B cell (primary cell): ENCODE data around the gene NLRP1. TPM values are rescaled to one million over a fixed set of nuclear protein-coding genes. Genes with fewer than 3 reads are reported as not detected.

Experiments
- ATAC-seq: fragments of 200-7000 bp; cut with Tn5 transposase; one replicate; pipeline ENCODE4 v1.10.0; 2021; ENCODE audit warnings: low read depth, mild to moderate bottlenecking, moderate number of reproducible peaks, moderate library complexity
- CTCF ChIA-PET: fragments of 350-600 bp; sonication (Branson Sonifier 250); formaldehyde crosslinking; loops from one replicate; lab custom pipeline; 2021; ENCODE audit warnings: antibody characterized with exemption, inconsistent platforms; lab: Charles Lee
- POLR2A ChIA-PET: fragments of 350-600 bp; sonication (Branson Sonifier 250); formaldehyde crosslinking; loops from one replicate; lab custom pipeline; 2021; ENCODE audit warnings: antibody characterized with exemption; lab: Charles Lee
- DNase-seq: peaks from one replicate; pipeline ENCODE4 v3.0.0; 2013
- H2AFZ ChIP-seq: 2 replicates; pipeline ENCODE4 v1.6.1; 2012; ENCODE audit warnings: mild to moderate bottlenecking, low read depth, low read length; ENCODE audit not compliant: insufficient read depth, poor library complexity, severe bottlenecking
- H3K27ac ChIP-seq, 2 donors: 1 replicate in 1 of 2; 2 replicates in 1 of 2; pipeline ENCODE4 v1.5.1; 2012 to 2013; ENCODE audit warnings: low read length in 2 of 2, mild to moderate bottlenecking in 2 of 2, moderate library complexity in 1 of 2
- H3K27me3 ChIP-seq, 4 experiments: fragments of 200-600 bp in 1 of 4; sonication (generic) in 1 of 4; replicated peaks in 1 of 4; 1 replicate in 2 of 4; 2 replicates in 2 of 4; pipeline versions ENCODE4 v1.6.1 to v1.7.0; 2013 to 2016; ENCODE audit warnings: low read length in 3 of 4, mild to moderate bottlenecking in 2 of 4, mixed read lengths in 1 of 4, moderate library complexity in 1 of 4; ENCODE audit not compliant: insufficient read depth in 4 of 4, control insufficient read depth in 3 of 4; ENCODE audit errors: control extremely low read depth in 1 of 4
- H3K36me3 ChIP-seq, 2 experiments: replicated peaks in 1 of 2; 1 replicate in 1 of 2; 2 replicates in 1 of 2; pipeline versions ENCODE4 v1.6.1 to v1.7.1; 2013; ENCODE audit warnings: low read length in 1 of 2; ENCODE audit not compliant: insufficient read depth in 2 of 2, control insufficient read depth in 1 of 2; ENCODE audit errors: control extremely low read depth in 1 of 2, extremely low read depth in 1 of 2
- H3K4me1 ChIP-seq, 2 donors: fragments of 200-600 bp in 1 of 2; sonication (generic) in 1 of 2; 1 replicate in 1 of 2; 2 replicates in 1 of 2; pipeline versions ENCODE4 v1.5.1 to v1.6.1; 2013 to 2017; ENCODE audit warnings: low read length in 2 of 2; ENCODE audit not compliant: control insufficient read depth in 2 of 2, insufficient read depth in 2 of 2
- H3K4me2 ChIP-seq: replicated peaks from 2 replicates; pipeline ENCODE3; 2012; ENCODE audit warnings: mild to moderate bottlenecking, low read depth, low read length; ENCODE audit not compliant: poor library complexity, severe bottlenecking
- H3K4me3 ChIP-seq, 5 experiments: fragments of 200-600 bp in 1 of 5; sonication (generic) in 1 of 5; 1 replicate in 3 of 5; 2 replicates in 2 of 5; pipeline versions ENCODE4 v1.5.1 to v1.7.0; 2011 to 2016; ENCODE audit warnings: low read length in 4 of 5, mild to moderate bottlenecking in 4 of 5, low read depth in 2 of 5, control low read depth in 1 of 5, moderate library complexity in 1 of 5; ENCODE audit not compliant: insufficient read depth in 1 of 5; ENCODE audit errors: control extremely low read depth in 1 of 5, extremely low read depth in 1 of 5
- H3K79me2 ChIP-seq: fragments of 200-600 bp; sonication (generic); one replicate; pipeline ENCODE4 v1.6.0; 2016; ENCODE audit warnings: low read length; ENCODE audit not compliant: control insufficient read depth, insufficient read depth
- H3K9ac ChIP-seq: fragments of 200-600 bp; sonication (generic); 2 replicates; pipeline ENCODE4 v1.6.1; 2017; ENCODE audit warnings: mild to moderate bottlenecking, low read length, moderate library complexity
- H3K9me3 ChIP-seq, 3 donors: one replicate each; pipeline versions ENCODE4 v1.6.1 to v1.7.1; 2013; ENCODE audit warnings: low read length in 2 of 3; ENCODE audit not compliant: control insufficient read depth in 2 of 3, insufficient read depth in 1 of 3; ENCODE audit errors: control extremely low read depth in 1 of 3
- H4K20me1 ChIP-seq: 2 replicates; pipeline ENCODE4 v1.6.0; 2012; ENCODE audit warnings: mild to moderate bottlenecking, low read length; ENCODE audit not compliant: insufficient read depth, control insufficient read depth, poor library complexity, severe bottlenecking
- H3K27ac Mint-ChIP-seq: one replicate; pipeline ENCODE4 v1.8.0; 2021; ENCODE audit warnings: mixed read lengths
- H3K27me3 Mint-ChIP-seq: one replicate; pipeline ENCODE4 v1.8.0; 2021; ENCODE audit warnings: mixed read lengths
- H3K4me1 Mint-ChIP-seq: one replicate; pipeline ENCODE4 v1.8.0; 2021; ENCODE audit warnings: mixed read lengths
- H3K4me3 Mint-ChIP-seq: one replicate; pipeline ENCODE4 v1.8.0; 2021; ENCODE audit warnings: mixed read lengths
- H3K9me3 Mint-ChIP-seq: one replicate; pipeline ENCODE4 v1.8.0; 2022; ENCODE audit warnings: mixed read lengths; ENCODE audit not compliant: insufficient read depth
- EZH2 ChIP-seq: IDR thresholded peaks from 2 replicates; pipeline ENCODE4 v1.6.1; 2012; ENCODE audit warnings: borderline replicate concordance, low read depth, mild to moderate bottlenecking, moderate library complexity, low read length; ENCODE audit not compliant: insufficient read depth, poor library complexity, severe bottlenecking
- WGBS: methylation state at CpG from one replicate; pipeline ENCODE4 v1.1.5; 2013; ENCODE audit warnings: missing lambda C conversion rate; ENCODE audit not compliant: insufficient coverage; 5-methylcytosine and 5-hydroxymethylcytosine counted together
- intact Hi-C: fragments of 100-400 bp; cut with micrococcal nuclease; formaldehyde crosslinking; loops from one replicate; pipeline ENCODE4 v1.10.0; 2022
- polyA plus RNA-seq: library from polyadenylated mRNA; depleted of rRNA; stranded (reverse); fragments of >200 nt; gene quantifications from 2 replicates; pipeline ENCODE4 v1.2.3, GENCODE V29; 2012
- total RNA-seq, 2 donors: library from RNA; stranded (reverse); fragments of 120-200 nt in 1 of 2; gene quantifications; 1 replicate in 1 of 2; 2 replicates in 1 of 2; pipeline versions ENCODE4 v1.2.3 to v1.2.4, GENCODE V29; 2013 to 2022
- TF ChIP-seq, protein P1 (sequence below): fragments of 200-600 bp; IDR thresholded peaks from one replicate; pipeline ENCODE4 v1.8.0; 2022; ENCODE audit warnings: antibody characterized with exemption, mild to moderate bottlenecking

Gene NLRP1
- total and polyA plus RNA-seq, 2 donors (not counting 1 experiment from before 2014, with no cell fraction given) = 141 to 189 TPM

DNA sequence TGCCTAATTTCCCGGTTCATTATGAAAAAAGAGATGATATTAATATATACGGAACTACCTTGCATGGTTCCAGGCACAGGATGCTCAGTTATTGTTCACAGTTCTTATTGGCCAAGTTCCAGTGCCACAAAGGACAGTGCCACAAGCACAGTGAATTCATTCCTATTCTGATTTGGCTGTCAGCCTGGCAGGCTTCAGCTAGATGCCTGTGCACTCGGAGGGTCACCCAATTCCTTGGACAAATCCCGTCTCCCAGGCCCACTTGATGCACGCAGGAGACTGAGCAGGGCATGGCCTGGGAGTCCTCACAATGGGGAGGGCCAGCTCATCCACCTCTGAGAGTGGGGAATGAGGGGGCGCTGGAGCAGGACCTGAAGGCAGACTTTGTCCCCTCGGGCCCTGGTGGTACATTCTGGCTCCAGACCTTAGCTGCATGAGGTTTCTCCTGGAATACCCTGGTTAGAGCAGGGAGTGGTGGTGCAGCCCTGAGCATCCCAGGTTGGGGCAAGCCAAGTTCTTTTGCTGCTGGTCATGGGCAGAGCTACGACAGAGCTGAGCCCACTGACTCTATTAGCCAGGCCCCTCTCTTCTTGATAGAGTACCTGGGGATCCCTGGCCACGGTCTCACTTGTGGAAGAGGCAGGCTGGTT, 56.6 kb downstream of the NLRP1 start:
- Histone ChIP-seq H3K9ac (no peak overlapping the region), H3K9me3 (no peaks in the 10 kb centered on the region), H2AFZ (no peak overlapping the region), H3K27ac (no peak overlapping the region), H3K4me1 (no peaks in the 10 kb centered on the region), H3K36me3 (peaks cover 2 to 71% of the 10 kb centered on the region in 2 experiments), H3K79me2 (no peaks in the 10 kb centered on the region), H3K4me3 (no peak overlapping the region), H3K27me3 (no peaks in the 10 kb centered on the region), H4K20me1 (no peaks in the 10 kb centered on the region), H3K4me2 (no peak overlapping the region)
- ChIA-PET CTCF (no interaction called here), POLR2A (no interaction called here)
- TF ChIP-seq, protein P1, sequence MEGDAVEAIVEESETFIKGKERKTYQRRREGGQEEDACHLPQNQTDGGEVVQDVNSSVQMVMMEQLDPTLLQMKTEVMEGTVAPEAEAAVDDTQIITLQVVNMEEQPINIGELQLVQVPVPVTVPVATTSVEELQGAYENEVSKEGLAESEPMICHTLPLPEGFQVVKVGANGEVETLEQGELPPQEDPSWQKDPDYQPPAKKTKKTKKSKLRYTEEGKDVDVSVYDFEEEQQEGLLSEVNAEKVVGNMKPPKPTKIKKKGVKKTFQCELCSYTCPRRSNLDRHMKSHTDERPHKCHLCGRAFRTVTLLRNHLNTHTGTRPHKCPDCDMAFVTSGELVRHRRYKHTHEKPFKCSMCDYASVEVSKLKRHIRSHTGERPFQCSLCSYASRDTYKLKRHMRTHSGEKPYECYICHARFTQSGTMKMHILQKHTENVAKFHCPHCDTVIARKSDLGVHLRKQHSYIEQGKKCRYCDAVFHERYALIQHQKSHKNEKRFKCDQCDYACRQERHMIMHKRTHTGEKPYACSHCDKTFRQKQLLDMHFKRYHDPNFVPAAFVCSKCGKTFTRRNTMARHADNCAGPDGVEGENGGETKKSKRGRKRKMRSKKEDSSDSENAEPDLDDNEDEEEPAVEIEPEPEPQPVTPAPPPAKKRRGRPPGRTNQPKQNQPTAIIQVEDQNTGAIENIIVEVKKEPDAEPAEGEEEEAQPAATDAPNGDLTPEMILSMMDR = no peak
- TF ChIP-seq EZH2 = no peak
- H3K27me3 Mint-ChIP-seq = no peaks in the 10 kb centered on the region
- H3K27ac Mint-ChIP-seq = no peak overlapping the region
- no peak for DNase-seq
- intact Hi-C loops = no loop called here
- H3K9me3 Mint-ChIP-seq = no peaks in the 10 kb centered on the region
- no peaks in the 10 kb centered on the region for H3K4me1 Mint-ChIP-seq
- WGBS = 99% methylated on average over 7 of the region's 9 CpGs
- ATAC-seq = no peak
- H3K4me3 Mint-ChIP-seq = no peak overlapping the region

DNA sequence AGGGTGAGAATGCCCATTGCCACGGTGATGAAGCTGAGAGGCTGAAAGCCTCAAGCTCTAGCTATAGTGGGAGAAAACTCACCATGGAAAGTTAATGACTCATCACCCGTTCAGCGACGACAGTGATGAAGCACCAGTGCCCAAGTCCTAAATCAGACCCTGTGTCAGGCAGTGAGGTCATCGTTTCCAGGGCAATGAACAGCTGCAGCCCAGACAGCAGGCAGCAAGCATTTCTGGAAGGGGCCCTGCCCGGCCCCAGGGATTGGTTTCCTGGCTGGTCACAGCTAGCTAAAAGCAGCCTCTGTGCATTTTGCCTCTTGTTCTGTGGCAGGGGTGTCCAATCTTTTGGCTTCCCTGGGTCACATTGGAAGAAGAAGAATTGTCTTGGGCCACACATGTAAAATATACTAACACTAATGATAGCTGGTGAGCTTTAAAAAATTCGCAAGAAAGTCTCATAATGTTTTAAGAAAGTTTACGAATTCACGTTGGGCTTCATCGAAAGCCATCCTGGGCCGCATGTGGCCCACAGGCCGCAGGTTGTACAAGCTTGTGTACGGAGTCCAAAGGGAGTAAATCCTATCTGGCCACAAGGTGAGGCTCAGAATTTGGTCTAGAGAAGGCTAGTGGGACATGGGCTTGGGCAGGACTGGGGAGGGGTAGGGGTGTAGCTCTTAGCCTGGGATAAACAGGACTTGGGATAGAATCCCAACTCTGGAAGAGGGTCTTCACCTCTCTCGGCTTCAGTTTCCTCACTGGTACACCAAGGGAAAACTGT, 57.3 kb downstream of the NLRP1 start:
- Histone ChIP-seq H3K4me1 (no peaks in the 10 kb centered on the region), H3K9ac (no peak overlapping the region), H3K4me2 (no peak overlapping the region), H3K4me3 (no peak overlapping the region), H3K79me2 (no peaks in the 10 kb centered on the region), H3K27me3 (no peaks in the 10 kb centered on the region), H3K27ac (no peak overlapping the region), H3K9me3 (no peaks in the 10 kb centered on the region), H2AFZ (no peak overlapping the region), H4K20me1 (no peaks in the 10 kb centered on the region), H3K36me3 (peaks cover under 1 to 67% of the 10 kb centered on the region in 2 experiments)
- ChIA-PET CTCF (no interaction called here), POLR2A (no interaction called here)
- WGBS = 57% methylated on average over 13 of the region's 14 CpGs
- TF ChIP-seq, protein P1 = no peak
- TF ChIP-seq EZH2 = no peak
- Mint-ChIP-seq H3K27me3 (no peaks in the 10 kb centered on the region), H3K9me3 (no peaks in the 10 kb centered on the region), H3K4me1 (no peaks in the 10 kb centered on the region), H3K4me3 (no peak overlapping the region), H3K27ac (no peak overlapping the region)
- DNase-seq = no peak
- ATAC-seq = no peak
- intact Hi-C loops = no loop called here
